Gastrocnemius medialis (tissue), 4 donors: Measurements from ENCODE around the gene PLIN5.
"Not testable (repeated sequence)": the region's sequence is repeated elsewhere in the genome, so short reads cannot be mapped to it uniquely, and the experiment has no call there.

Source experiments
- CTCF ChIP-seq, 5 experiments: fragments of 450-650 bp in 3 of 5; fragments of 200-600 bp in 2 of 5; sonication (generic) in 2 of 5; IDR thresholded peaks in 4 of 5; conservative IDR thresholded peaks in 1 of 5; 1 replicate in 4 of 5; 2 replicates in 1 of 5; pipeline ENCODE4 v1.5.1; 2016 to 2019; ENCODE audit warnings: antibody characterized with exemption in 5 of 5, mild to moderate bottlenecking in 3 of 5, moderate library complexity in 3 of 5
- POLR2A ChIP-seq, 2 donors: fragments of 450-650 bp; IDR thresholded peaks; one replicate each; pipeline ENCODE4 v1.6.1; 2017; ENCODE audit warnings: antibody characterized with exemption in 2 of 2, mild to moderate bottlenecking in 2 of 2, moderate library complexity in 2 of 2

- TF ChIP-seq CTCF (IDR thresholded peaks at IDR 0.05 in 4 of 5, conservative IDR thresholded peaks at IDR 0.05 in 1 of 5); POLR2A (IDR thresholded peaks at IDR 0.05): not testable (repeated sequence)
These were observed 27.1 kb upstream of the PLIN5 start for GRCh38 chr19:4562085-4562484.
